Endothelial cell of umbilical vein (primary cell): ENCODE measurements around the gene CDK6. TPM values are rescaled to one million over a fixed set of nuclear protein-coding genes. Genes with fewer than 3 reads are reported as not detected.

Experiments used
- BruUV-seq: library from RNA; stranded (reverse); fragments of 400-500 nt; replicated peaks from 2 replicates; lab custom pipeline; 2021; lab: Mats Ljungman, UMichigan
- CTCF ChIA-PET: fragments of 300-600, 350-600 bp; sonication (Branson Sonifier 250); formaldehyde crosslinking; loops from one replicate; lab custom pipeline; 2021; ENCODE audit warnings: antibody characterized with exemption, inconsistent platforms; lab: Charles Lee
- POLR2A ChIA-PET: fragments of 300-600, 350-600 bp; sonication (Branson Sonifier 250); formaldehyde crosslinking; loops from one replicate; lab custom pipeline; 2021; ENCODE audit warnings: antibody characterized with exemption, inconsistent platforms; lab: Charles Lee
- DNase-seq: peaks from one replicate; pipeline ENCODE4 v3.0.0-alpha.2; 2011; ENCODE audit warnings: low read depth, low spot score
- FAIRE-seq: peaks from 2 replicates; lab custom pipeline; 2011; peaks lifted over from hg19 to GRCh38; lab: Jason Lieb, UNC
- H2AFZ ChIP-seq: 2 replicates; pipeline ENCODE4 v1.6.0; 2012; ENCODE audit warnings: low read depth, low read length, control low read depth, inconsistent platforms
- H3K27ac ChIP-seq: 2 replicates; pipeline ENCODE4 v1.5.1; 2011; ENCODE audit warnings: low read depth, mild to moderate bottlenecking, control low read depth, low read length, moderate library complexity; ENCODE audit not compliant: insufficient read depth
- H3K27me3 ChIP-seq, 2 experiments: 2 replicates each; pipeline versions ENCODE4 v1.6.0 to v1.6.1; 2011; ENCODE audit warnings: low read length in 2 of 2, mixed read lengths in 1 of 2; ENCODE audit not compliant: control insufficient read depth in 2 of 2, insufficient read depth in 2 of 2
- H3K36me3 ChIP-seq, 2 experiments: 2 replicates in 1 of 2; 3 replicates in 1 of 2; pipeline ENCODE4 v1.5.1; 2011; ENCODE audit warnings: low read length in 2 of 2, mild to moderate bottlenecking in 1 of 2, moderate library complexity in 1 of 2; ENCODE audit not compliant: control insufficient read depth in 2 of 2, insufficient read depth in 2 of 2; ENCODE audit errors: extremely low read depth in 1 of 2
- H3K4me1 ChIP-seq: 3 replicates; pipeline ENCODE4 v1.5.1; 2011; ENCODE audit warnings: mild to moderate bottlenecking, low read length; ENCODE audit not compliant: control insufficient read depth, insufficient read depth; ENCODE audit errors: extremely low read depth
- H3K4me2 ChIP-seq: 2 replicates; pipeline ENCODE4 v1.6.1; 2011; ENCODE audit warnings: low read length, control low read depth, mixed read lengths; ENCODE audit not compliant: insufficient read depth
- H3K4me3 ChIP-seq, 3 experiments: fragments of 200-600 bp in 1 of 3; sonication (generic), shearing (Covaris generic) in 1 of 3; replicated peaks in 1 of 3; 2 replicates each; pipeline ENCODE4 v1.5.1; 2011 to 2016; ENCODE audit warnings: control low read depth in 3 of 3, low read length in 3 of 3, mild to moderate bottlenecking in 2 of 3, inconsistent platforms in 1 of 3, low read depth in 1 of 3, moderate library complexity in 1 of 3; ENCODE audit not compliant: insufficient read depth in 1 of 3
- H3K79me2 ChIP-seq: 2 replicates; pipeline ENCODE4 v1.6.0; 2012; ENCODE audit warnings: low read length, inconsistent platforms; ENCODE audit not compliant: control insufficient read depth, insufficient read depth
- H3K9ac ChIP-seq: replicated peaks from 2 replicates; pipeline ENCODE3; 2011; ENCODE audit warnings: low read length, control low read depth; ENCODE audit not compliant: insufficient read depth; ENCODE audit errors: extremely low read depth
- H3K9me1 ChIP-seq: replicated peaks from 3 replicates; pipeline ENCODE4 v1.6.0; 2011; ENCODE audit warnings: mild to moderate bottlenecking, low read length; ENCODE audit not compliant: control insufficient read depth, insufficient read depth; ENCODE audit errors: extremely low read depth
- H3K9me3 ChIP-seq: replicated peaks from 2 replicates; pipeline ENCODE4 v1.5.1; 2012; ENCODE audit warnings: low read length, inconsistent platforms; ENCODE audit not compliant: control insufficient read depth, insufficient read depth
- H4K20me1 ChIP-seq: replicated peaks from 2 replicates; pipeline ENCODE3; 2011; ENCODE audit warnings: mild to moderate bottlenecking, low read length; ENCODE audit not compliant: control insufficient read depth, insufficient read depth; ENCODE audit errors: extremely low read depth
- CTCF ChIP-seq, 2 donors: IDR thresholded peaks; 1 replicate in 1 of 2; 2 replicates in 1 of 2; pipeline ENCODE4 v1.5.1; 2011; ENCODE audit warnings: low read length in 2 of 2, mild to moderate bottlenecking in 2 of 2, moderate library complexity in 2 of 2, control low read depth in 1 of 2, inconsistent platforms in 1 of 2, low read depth in 1 of 2; ENCODE audit not compliant: insufficient read depth in 1 of 2; ENCODE audit errors: extremely low read depth in 1 of 2
- EZH2 ChIP-seq: IDR thresholded peaks from 2 replicates; pipeline ENCODE4 v1.6.1; 2012; ENCODE audit warnings: borderline replicate concordance, low read depth, mild to moderate bottlenecking, moderate library complexity, low read length, inconsistent platforms; ENCODE audit not compliant: severe bottlenecking
- FOS ChIP-seq: IDR thresholded peaks from 2 replicates; pipeline ENCODE4 v1.6.1; 2011; ENCODE audit warnings: mild to moderate bottlenecking, low read length, moderate library complexity, borderline replicate concordance; ENCODE audit not compliant: insufficient read depth
- GATA2 ChIP-seq: IDR thresholded peaks from 2 replicates; pipeline ENCODE4 v1.7.0; 2011; ENCODE audit warnings: low read depth, mild to moderate bottlenecking, moderate library complexity, mixed read lengths, low read length; ENCODE audit not compliant: insufficient read length, insufficient read depth
- JUN ChIP-seq: IDR thresholded peaks from 2 replicates; pipeline ENCODE4 v1.6.1; 2011; ENCODE audit warnings: borderline replicate concordance, low read depth; ENCODE audit not compliant: insufficient read length, insufficient read depth
- MAX ChIP-seq: IDR thresholded peaks from 2 replicates; pipeline ENCODE4 v1.6.1; 2011; ENCODE audit not compliant: insufficient read depth, insufficient read length
- MYC ChIP-seq: IDR thresholded peaks from one replicate; pipeline ENCODE4 v1.6.1; 2011; ENCODE audit warnings: mild to moderate bottlenecking, low read depth, low read length
- POLR2A ChIP-seq: IDR thresholded peaks from 2 replicates; pipeline ENCODE4 v1.6.1; 2012; ENCODE audit warnings: low read depth, mild to moderate bottlenecking, control low read depth, low read length
- POLR2AphosphoS5 ChIP-seq: IDR thresholded peaks from 2 replicates; pipeline ENCODE4 v1.6.1; 2012; ENCODE audit warnings: low read depth, mild to moderate bottlenecking, control low read depth, low read length, moderate library complexity; ENCODE audit not compliant: insufficient read depth
- dilution Hi-C: fragments of 300-500 bp; cut with MboI; formaldehyde crosslinking; loops from one replicate; pipeline ENCODE4 v1.15.0; 2019; ENCODE audit warnings: low sequenced_read_pairs; ENCODE audit not compliant: extremely low pct_ligation_motif_present
- intact Hi-C: fragments of 100-400 bp; cut with micrococcal nuclease; formaldehyde crosslinking; loops from one replicate; pipeline ENCODE4 v1.10.0; 2022
- polyA plus RNA-seq, 4 experiments: library from polyadenylated mRNA; depleted of rRNA in 3 of 4; stranded (reverse) in 3 of 4; unstranded in 1 of 4; fragments of >200 nt; gene quantifications; 2 replicates each; pipeline versions ENCODE4 v1.2.1 to v1.2.3, GENCODE V29; 2011 to 2012; ENCODE audit warnings: missing spikeins in 1 of 4
- total RNA-seq: library from RNA; stranded (reverse); gene quantifications from 2 replicates; pipeline ENCODE4 v1.2.3, GENCODE V29; 2021

CDK6 gene
- total and polyA plus RNA-seq, 2 donors (not counting 3 experiments of a cell fraction or from before 2014, with no cell fraction given): 6.0 to 28.2 TPM

GRCh38 chr7:92705831-92706230 is 130.5 kb downstream of the CDK6 start:
- Histone ChIP-seq H3K27me3 (no peaks in the 10 kb centered on the region), H2AFZ (no peak overlapping the region), H3K27ac (no peak overlapping the region), H3K4me2 (no peak overlapping the region), H3K9me3 (no peaks in the 10 kb centered on the region), H3K9me1 (no peaks in the 10 kb centered on the region), H3K4me3 (no peak overlapping the region), H3K9ac (no peak overlapping the region), H3K36me3 (no peaks in the 10 kb centered on the region), H4K20me1 (no peaks in the 10 kb centered on the region), H3K4me1 (no peaks in the 10 kb centered on the region), H3K79me2 (no peaks in the 10 kb centered on the region)
- no peak for FAIRE-seq
- dilution Hi-C loops (no loop called here), intact Hi-C loops (no loop called here)
- ChIA-PET POLR2A (no interaction called here), CTCF (no interaction called here)
- no TSS peak for BruUV-seq
- DNase-seq: no peak
- TF ChIP-seq MAX: no peak
- no peak for TF ChIP-seq POLR2AphosphoS5
- no peak for TF ChIP-seq CTCF (IDR thresholded peaks at IDR 0.05; ENCODE audit: extremely low read depth in 1 of 2, insufficient read depth in 1 of 2, low read depth in 1 of 2, low read length in 2 of 2)
- no peak for TF ChIP-seq MYC
- TF ChIP-seq POLR2A: no peak
- TF ChIP-seq JUN: no peak
- no peak for TF ChIP-seq FOS
- TF ChIP-seq EZH2: no peak
- TF ChIP-seq GATA2: no peak
